ENCODE measurements around the gene GGACT. TPM values are rescaled to one million over a fixed set of nuclear protein-coding genes. Genes with fewer than 3 reads are reported as not detected.

GGACT gene
- total RNA-seq, 2 donors from 2014 or later, result 2.7 to 6.6 TPM

- Mint-ChIP-seq H3K27ac (peak overlapping the region; percentile 76), H3K9me3 (no peaks in the 10 kb centered on the region), H3K4me3 (no peak overlapping the region), H3K4me1 (peaks cover 27% of the 10 kb centered on the region), H3K36me3 (ENCODE audit: low read depth) (peaks cover 11% of the 10 kb centered on the region), H3K27me3 (ENCODE audit: insufficient read depth) (no peaks in the 10 kb centered on the region)
- Histone ChIP-seq H3K9ac (ENCODE audit: extremely low read depth, low read length, poor library complexity, severe bottlenecking) (peak overlapping the region; percentile 19), H3K4me1 (ENCODE audit: control insufficient read depth, insufficient read depth, low read length) (peaks cover 10% of the 10 kb centered on the region), H3K36me3 (ENCODE audit: control insufficient read depth, insufficient read depth, low read length) (no peaks in the 10 kb centered on the region), H3K27me3 (ENCODE audit: control insufficient read depth, insufficient read depth, low read length, poor library complexity, severe bottlenecking) (no peaks in the 10 kb centered on the region), H3K4me3 (ENCODE audit: low read length) (peak overlapping the region; percentile 22), H3K9me3 (ENCODE audit: control insufficient read depth, low read length) (no peaks in the 10 kb centered on the region), H3K27ac (ENCODE audit: low read depth, low read length) (peak overlapping the region; percentile 36)
- TF ChIP-seq CTCF (conservative IDR thresholded peaks at IDR 0.05), result no peak
- DNase-seq, result no peak
- WGBS, 2 experiments (ENCODE audit: insufficient coverage in 1 of 2, insufficient read length in 1 of 2), result 60 to 93% methylated on average over 1 to 2 of the region's 2 CpGs
Observed at GRCh38 chr13:100502446-100502845, 86.1 kb downstream of the GGACT start.

DNA sequence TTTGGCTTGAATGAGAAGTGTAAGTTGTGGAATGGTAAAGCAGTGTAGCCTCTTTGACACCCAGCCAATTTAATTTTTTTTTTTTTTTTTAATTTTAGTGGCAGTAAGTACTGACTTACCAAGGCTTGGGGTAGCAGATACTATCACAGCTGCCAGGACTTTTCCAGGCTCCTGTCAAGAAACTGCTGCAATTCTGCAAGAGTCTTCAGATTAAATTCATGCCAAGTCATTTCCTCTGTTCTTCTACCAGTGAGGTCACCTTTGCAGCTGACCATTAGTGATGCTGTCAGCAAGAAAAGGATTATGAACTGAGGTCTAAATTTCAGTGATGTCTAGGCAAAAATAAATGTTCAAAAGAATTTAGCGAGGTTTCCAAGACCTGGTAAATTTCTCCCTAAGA lies 91.2 kb downstream of the GGACT start:
- H3K27me3 ChIP-seq (ENCODE audit: control insufficient read depth, insufficient read depth, low read length, poor library complexity, severe bottlenecking), result no peaks in the 10 kb centered on the region
- no peak overlapping the region for H3K4me3 ChIP-seq (ENCODE audit: low read length)
- no peak overlapping the region for H3K27ac ChIP-seq (ENCODE audit: low read depth, low read length)
- Mint-ChIP-seq H3K4me1 (peaks cover 18% of the 10 kb centered on the region), H3K36me3 (ENCODE audit: low read depth) (peaks cover 30% of the 10 kb centered on the region), H3K27ac (no peak overlapping the region), H3K4me3 (no peak overlapping the region), H3K9me3 (no peaks in the 10 kb centered on the region), H3K27me3 (ENCODE audit: insufficient read depth) (no peaks in the 10 kb centered on the region)
- H3K9me3 ChIP-seq (ENCODE audit: control insufficient read depth, low read length), result no peaks in the 10 kb centered on the region
- no peak overlapping the region for H3K9ac ChIP-seq (ENCODE audit: extremely low read depth, low read length, poor library complexity, severe bottlenecking)
- TF ChIP-seq CTCF (conservative IDR thresholded peaks at IDR 0.05), result no peak
- H3K4me1 ChIP-seq (ENCODE audit: control insufficient read depth, insufficient read depth, low read length), result peaks cover 3% of the 10 kb centered on the region
- 97% methylated on average over 1 of the region's 1 CpG; no CpG with 5 or more reads in 1 of the 2 experiments for WGBS, 2 experiments (ENCODE audit: insufficient coverage in 1 of 2, insufficient read length in 1 of 2)
- DNase-seq, result peak; percentile 19
- H3K36me3 ChIP-seq (ENCODE audit: control insufficient read depth, insufficient read depth, low read length), result no peaks in the 10 kb centered on the region

DNA sequence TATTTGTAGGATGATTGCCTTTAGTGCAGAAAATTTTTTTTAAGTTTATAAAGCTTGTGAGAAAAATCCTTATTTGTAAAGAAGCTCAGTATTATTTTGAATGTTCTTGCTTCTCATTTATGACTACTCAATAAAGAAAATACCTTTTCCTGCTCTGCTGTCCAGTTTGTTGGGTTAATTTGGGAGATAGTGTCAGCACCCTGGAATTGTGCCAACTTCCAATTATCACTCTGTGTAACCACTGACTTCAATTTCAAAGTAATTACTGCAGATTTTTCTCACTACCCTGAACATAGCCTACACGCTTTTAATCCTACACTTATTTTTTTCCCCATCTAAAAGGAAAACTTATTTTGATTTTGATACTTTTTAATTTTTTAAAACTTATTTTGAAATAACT lies 93.1 kb downstream of the GGACT start:
- Mint-ChIP-seq H3K36me3 (ENCODE audit: low read depth) (peaks cover 35% of the 10 kb centered on the region), H3K4me1 (peaks cover 23% of the 10 kb centered on the region), H3K27ac (no peak overlapping the region), H3K9me3 (no peaks in the 10 kb centered on the region), H3K4me3 (no peak overlapping the region), H3K27me3 (ENCODE audit: insufficient read depth) (no peaks in the 10 kb centered on the region)
- 100% methylated on average over 1 of the region's 1 CpG; no CpG with 5 or more reads in 1 of the 2 experiments for WGBS, 2 experiments (ENCODE audit: insufficient coverage in 1 of 2, insufficient read length in 1 of 2)
- no peaks in the 10 kb centered on the region for H3K9me3 ChIP-seq (ENCODE audit: control insufficient read depth, low read length)
- H3K36me3 ChIP-seq (ENCODE audit: control insufficient read depth, insufficient read depth, low read length), result no peaks in the 10 kb centered on the region
- no peaks in the 10 kb centered on the region for H3K27me3 ChIP-seq (ENCODE audit: control insufficient read depth, insufficient read depth, low read length, poor library complexity, severe bottlenecking)
- DNase-seq, result no peak
- H3K4me3 ChIP-seq (ENCODE audit: low read length), result no peak overlapping the region
- no peak overlapping the region for H3K27ac ChIP-seq (ENCODE audit: low read depth, low read length)
- H3K9ac ChIP-seq (ENCODE audit: extremely low read depth, low read length, poor library complexity, severe bottlenecking), result no peak overlapping the region
- H3K4me1 ChIP-seq (ENCODE audit: control insufficient read depth, insufficient read depth, low read length), result peaks cover 6% of the 10 kb centered on the region
- TF ChIP-seq CTCF (conservative IDR thresholded peaks at IDR 0.05), result no peak

Measured in endodermal cell (in vitro differentiated cells).